Iris pigment epithelial cell (primary cell): ENCODE measurements around the gene CEACAM4.

Source experiments
- DNase-seq: peaks from one replicate; pipeline ENCODE4 v3.0.0-alpha.2; 2011; ENCODE audit warnings: low read depth

Gene CEACAM4

DNA sequence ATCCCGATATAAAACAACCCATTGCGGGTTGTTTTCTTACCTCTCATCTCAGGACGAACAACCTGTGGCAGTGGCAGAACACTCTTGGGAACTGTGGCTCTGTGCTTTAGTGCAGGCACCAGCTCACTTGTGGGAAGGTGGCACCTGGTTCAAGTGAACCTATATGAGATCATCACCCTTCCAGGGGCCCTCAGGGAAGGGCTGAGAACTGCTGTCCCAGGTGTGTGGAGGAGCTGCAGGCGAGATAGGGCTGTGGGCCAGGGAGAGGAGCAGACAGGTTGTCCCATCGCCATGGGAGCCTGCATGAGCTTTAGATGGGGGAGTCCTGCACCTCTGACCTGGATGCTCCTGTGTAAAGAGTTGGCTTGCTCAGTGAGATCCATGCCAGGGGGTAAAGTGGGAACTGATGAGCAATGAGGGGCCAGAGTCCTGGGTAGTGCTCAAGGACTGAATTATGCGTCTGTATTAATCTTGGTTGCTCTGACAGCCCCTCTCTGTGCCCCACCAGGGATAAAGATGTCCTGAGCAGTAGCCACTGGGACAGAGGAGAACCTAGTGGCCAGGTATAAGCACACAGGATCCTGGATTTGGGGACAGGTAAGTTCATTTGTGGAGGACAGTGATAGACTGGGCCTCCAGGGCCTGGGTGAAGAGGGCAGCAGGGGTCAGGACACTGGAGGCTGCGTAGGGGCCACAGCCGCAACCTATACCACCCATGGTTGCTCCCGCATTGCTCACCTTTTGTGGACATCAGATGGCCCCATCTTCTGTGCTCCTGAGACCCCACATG is 8.7 kb downstream of the CEACAM4 start:
- DNase-seq: no peak

DNA sequence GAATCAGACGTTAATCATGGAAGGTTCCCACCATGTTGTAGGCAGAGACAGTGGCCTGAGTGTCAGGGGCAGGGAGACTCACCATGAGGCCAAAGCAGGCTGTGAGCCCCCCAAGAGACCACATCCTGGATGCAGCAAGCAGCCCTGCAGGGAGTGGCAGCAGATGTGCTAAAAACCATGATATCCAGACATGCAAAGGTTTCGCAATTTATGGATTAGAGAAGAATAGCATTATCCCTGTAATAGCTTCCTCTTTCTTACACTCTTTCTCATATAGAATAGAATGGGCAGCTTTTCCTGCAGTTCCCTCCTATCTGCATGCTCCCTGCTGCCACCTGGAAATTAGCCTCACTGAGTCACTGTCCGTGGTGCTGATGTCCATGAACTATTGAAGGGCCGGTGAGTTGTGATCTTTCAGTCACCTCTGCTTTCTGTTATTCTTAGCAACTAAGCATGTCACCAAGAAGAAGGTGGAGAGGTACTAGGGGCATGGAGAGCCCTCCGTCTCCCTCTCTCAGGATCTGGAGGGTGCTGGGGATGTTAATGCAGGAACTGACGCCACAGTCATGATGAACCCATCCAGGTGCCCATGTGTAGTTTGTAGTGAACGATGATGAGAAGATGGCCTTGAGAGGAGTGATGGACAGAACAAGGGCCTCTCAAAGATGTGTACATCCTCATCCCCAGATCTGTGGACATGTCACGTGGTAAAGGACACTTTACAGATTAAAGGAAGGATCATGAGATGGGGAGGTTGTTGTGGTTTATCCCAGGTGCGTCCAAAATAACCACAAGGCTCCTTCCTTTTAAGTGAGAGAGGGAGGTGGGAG is 9.9 kb downstream of the CEACAM4 start:
- DNase-seq: peak; percentile 19

DNA sequence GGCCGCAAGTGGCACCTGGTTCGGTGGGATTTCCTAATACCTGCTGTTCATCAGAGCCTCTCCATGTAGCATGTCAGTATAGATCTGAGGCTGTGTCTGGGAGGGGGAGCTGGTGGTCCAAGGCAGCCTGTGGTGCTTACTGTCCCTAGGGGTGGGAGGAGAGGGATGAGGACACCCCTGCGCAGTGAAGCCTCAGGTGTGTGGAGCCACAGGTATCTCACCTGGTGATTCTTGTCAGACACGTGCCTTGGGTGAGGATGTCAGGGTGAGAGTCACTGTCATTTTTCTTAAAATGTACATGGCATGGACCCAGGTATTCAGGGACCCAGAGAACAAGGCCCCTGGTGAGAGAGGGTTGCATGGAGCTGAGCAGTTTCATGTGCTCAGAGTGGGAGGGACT is 11.7 kb downstream of the CEACAM4 start:
- no peak for DNase-seq

DNA sequence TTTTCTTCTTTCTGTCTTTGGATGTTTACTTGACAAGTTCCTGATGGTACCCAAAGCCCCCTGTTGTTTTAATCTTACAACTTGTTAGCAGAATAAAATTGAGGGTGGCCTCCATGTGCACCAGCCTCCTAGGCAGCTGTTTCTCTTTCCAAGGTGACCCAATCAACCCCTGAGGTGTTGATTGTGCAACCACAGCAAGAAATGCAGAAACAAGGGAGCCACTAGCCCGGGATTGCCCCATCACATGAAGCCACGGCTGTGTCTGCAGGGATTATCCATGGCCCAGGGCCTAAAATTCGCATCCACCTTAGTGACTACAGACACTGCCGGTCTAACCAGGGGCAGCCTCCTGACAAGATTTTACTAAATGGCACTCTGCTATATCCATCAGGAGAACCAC is 14.4 kb downstream of the CEACAM4 start:
- no peak for DNase-seq

DNA sequence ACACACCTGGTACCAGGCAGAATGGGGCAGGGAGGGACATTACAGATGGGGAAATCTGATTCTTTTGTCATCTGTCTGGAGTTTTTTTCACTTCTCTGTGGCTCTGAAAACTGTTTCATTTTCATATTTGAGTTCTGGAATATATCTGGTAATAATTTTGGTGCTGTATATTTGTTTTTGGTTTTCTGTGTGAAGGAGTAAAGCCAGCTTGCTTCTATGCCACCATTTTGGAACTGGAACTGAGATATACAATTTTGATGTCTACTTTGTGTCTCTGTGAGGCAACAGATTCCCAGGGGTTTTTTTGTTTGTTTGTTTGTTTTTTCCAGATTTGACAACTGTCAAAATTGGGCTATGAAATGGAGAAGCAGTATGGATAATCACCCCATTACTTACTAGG is 16.1 kb downstream of the CEACAM4 start:
- DNase-seq: no peak

DNA sequence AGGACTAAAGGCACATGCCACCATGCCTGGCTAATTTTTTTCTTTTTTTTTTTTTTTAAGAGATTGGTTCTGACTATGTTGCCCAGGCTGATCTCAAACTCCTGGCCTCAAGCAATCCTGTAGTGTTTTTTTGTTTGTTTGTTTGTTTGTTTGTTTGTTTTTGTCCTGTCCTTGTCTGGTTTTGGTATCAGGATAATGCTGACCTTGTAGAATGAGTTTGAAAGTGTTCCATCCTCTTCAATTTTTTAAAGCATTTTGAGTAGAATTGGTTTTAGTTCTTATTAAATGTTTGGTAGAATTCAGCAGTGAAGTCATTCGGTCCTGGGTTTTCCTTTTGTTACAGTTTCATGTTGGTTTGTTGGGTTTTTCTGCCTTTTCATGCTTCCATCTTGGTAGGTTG is 19.2 kb downstream of the CEACAM4 start:
- DNase-seq: no peak

DNA sequence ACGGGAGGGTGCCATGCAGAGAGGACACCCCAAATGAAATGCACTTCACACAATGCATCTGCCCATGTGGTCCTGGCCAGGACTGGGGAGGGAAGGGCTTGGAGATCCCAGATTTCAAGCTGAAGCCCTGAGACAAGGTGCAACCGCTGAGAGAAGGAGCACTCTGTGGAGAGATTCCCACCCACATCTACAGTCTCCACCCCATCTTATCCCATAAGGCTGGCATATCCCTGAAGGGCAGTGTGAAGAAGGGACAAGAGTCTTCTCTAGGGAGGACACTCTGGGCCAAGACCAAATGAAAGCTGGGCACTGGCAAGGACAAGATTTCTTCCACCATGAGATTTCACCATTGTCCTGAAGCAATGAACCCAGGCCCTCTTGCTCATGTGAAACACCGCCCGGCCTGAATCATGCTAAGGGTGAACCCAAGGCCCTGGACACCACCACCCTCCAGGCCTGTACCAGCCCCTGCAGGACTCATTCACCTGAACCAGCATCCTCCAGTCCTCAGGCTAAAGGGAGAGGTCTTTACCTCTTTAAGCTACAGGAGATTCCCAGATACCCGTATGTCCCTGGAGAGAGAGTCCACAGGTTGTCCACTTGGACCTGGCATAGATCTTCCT is 20.5 kb downstream of the CEACAM4 start:
- DNase-seq: no peak

DNA sequence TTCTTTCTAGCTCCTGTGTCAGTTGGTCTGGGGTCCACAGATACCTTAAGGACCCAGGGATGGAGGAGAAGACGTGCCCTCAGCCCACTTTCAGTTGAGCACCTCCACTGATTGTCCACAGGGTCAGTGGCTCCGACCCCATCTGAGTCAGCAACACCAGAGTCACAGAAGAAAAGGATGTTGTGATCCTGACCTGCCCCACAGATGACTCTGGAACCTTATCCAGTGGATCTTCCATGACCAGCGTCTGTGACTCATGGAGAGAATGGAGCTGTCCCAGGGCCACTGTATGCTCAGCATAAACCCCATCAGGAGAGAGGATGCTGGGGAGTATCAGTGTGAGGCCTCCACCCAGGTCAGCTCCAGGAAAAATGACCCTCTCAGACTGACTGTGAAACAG is 22.0 kb downstream of the CEACAM4 start:
- no peak for DNase-seq

DNA sequence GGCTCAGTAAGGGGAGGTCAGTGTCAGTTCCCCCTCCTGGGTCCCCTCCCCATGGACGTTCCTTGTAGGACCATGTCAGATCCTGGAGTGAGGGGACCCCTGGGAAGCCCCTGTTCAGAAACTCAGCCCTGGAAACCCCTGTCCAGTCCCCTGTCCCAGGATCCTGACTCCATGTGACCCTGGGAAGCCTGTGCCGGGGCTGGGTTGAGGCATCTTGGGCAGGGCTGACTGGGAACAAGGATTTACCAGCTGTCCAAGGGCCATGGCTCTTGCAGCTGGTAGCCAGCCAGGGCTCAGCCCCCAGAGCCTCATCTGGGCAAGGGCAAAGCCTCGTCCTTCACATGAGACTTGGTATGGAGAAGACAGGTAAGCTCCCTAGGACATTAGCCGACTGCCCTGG is 25.1 kb downstream of the CEACAM4 start:
- DNase-seq: no peak

DNA sequence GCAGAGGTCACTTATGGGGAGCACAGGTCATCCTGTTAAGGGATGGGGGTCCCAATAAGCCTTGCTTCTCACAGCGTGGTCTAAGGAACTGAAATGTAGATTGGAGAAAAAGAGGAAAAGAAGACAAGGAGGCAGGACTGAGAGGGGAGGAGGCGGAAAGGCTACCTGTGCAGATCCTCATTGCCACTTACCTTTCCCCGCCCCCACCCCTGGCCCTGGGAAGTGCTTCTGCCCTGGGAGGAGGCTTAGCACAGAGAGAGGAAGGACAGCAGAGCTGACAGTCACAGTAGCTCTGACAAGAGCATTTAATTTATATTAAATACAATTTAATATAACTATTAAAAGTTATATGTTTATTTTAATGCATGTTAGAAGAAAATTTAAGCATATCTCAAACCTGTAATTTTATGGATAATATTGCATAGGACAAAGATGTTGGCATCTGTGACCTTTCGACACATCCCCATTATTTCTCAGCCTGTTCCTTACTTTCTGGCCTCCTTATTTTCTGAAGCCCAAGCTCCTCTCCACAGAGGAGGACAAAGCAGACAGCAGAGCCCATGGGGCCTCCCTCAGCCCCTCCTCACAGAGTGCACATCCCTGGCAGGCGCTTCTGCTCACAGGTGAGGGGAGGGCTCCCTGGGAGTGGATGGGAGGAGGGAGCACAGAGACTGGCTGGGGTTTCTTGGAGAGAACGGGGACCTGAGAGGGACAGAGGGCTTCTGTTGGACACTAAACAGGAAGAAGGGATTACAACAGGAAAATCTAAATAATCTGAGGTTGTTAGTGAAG is 27.5 kb downstream of the CEACAM4 start:
- no peak for DNase-seq

DNA sequence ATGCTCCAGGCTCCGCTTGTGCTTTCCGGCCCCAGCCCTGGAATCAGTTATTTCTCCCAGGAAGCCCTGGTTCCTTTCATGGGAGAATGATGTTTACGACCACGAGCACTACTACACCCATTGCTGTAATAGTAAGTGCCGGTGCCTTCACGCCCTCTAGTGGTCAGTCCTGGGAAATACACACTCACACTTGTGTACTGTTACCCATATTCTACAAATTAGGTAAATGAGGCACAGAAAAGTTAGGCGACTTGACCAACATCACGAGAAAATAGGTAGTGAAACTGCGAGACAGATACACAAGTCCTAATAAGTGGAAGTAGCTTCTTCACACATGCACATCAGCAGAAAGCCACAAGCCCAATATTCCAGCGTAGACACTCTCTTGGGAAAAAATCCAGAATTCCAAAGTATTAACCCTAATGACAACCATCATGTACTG is 29.3 kb downstream of the CEACAM4 start:
- DNase-seq: peak; percentile 64

DNA sequence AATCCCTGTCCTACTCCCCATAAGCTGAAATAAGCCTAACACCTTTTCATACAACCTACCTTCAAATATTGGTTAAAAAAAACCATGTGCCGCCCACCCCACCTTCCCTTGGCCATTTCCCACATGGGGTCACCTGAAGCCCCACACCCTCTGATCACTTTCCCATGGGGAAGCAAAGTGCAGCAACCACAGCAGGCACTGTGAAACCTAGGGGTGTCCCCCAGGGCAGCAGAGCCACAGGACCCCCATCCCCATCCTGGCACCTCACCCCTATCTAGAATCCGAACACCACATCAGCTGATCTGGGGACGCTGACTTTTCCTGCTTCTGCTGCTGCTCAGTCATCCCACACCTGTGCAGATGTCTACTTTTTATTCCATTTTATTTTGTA is 31.0 kb downstream of the CEACAM4 start:
- no peak for DNase-seq

DNA sequence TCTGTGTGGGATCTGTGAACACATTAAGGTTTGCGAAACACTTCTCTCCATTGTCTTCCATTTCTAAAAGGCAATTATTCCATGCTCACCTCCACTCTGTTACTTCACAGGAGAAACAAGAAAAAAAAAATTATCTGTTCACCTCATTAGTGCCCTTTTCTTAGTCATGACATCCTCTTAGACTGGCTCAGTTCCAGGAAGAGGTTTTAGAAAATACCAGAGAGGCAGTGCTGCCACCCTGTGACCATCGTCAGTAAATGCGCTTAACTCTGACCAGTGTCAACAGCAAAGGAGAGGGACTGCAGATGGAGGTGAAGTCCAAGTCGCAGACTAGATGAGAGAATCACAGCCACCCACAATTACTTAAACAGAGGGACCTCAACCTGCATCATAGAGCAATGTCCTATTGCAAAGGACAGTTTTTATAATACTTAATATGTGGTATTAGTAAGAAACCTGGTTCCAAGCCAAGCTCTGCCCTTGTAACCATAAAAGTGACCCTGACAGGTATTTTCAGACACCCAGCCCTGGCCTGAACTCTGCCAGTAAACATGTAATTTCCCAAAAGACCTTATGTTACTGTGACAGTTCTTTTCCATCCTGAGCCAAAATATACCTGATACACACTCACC is 31.5 kb downstream of the CEACAM4 start:
- peak; percentile 83 for DNase-seq

DNA sequence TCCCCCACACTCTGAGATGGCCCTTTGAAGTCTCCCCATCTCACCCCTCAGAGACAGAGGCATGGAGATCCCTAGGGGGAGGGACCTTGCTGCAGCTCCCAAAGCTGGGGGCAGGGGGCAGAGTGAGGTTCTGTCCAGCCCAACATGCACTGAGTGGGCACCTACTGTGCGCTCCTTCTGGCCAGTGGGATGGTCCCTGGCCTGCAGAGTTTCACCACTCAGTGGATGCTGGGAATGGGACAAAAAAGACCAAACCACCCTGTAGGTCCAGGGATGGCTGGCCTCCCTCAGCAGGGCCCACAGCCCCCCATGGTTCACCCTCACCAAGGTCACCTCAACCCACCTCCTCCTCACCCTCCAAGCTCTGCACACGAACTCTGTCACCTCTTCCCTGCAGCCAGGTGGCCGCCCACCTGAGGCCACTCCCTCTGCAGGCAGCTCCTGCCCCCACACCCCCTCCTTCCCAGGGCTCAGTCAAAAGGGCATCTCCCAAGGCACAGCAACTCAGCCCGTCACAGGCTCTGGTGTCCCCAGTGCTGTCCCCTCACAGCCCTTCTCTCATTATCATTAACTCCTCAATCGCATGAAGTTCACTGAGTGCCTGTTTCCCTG is 34.8 kb downstream of the CEACAM4 start:
- DNase-seq: no peak

DNA sequence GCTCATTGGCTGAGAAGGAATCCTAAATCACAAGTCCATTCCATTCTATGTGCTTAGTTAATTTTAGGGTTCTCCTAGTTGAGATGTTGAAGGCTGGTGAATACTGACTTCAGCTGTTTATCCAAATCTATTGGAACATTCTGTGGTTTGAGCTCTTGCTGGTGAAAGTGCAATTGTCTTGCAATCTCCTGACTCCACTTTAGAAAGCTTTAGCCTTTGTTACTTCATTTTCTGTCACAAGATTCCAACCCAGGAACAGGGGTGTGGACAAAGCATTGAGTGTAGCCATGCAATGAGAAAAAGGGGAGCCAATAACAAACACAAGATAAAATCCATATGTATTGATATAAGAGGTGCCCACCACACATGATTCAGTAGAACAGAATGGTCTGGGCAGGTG is 35.9 kb downstream of the CEACAM4 start:
- DNase-seq: no peak

DNA sequence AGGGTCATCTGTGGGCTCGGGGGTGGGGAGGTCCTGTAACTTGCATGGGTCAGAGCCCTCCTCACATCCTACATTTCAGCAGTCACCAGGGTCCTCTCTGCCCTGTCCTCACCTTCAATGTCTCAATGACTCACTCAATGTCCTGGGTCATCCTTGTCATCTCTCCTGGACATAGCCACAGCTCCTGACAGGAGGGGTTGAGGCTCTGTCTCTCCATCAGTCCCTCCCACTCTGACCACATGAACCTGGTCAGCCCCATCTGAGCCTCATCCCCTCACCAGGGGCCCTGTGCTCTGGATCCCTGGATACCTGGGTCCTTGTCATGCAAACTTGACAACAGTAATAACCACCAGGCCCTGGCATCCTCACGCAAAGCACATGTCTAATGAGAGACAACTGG is 37.5 kb downstream of the CEACAM4 start:
- DNase-seq: no peak

DNA sequence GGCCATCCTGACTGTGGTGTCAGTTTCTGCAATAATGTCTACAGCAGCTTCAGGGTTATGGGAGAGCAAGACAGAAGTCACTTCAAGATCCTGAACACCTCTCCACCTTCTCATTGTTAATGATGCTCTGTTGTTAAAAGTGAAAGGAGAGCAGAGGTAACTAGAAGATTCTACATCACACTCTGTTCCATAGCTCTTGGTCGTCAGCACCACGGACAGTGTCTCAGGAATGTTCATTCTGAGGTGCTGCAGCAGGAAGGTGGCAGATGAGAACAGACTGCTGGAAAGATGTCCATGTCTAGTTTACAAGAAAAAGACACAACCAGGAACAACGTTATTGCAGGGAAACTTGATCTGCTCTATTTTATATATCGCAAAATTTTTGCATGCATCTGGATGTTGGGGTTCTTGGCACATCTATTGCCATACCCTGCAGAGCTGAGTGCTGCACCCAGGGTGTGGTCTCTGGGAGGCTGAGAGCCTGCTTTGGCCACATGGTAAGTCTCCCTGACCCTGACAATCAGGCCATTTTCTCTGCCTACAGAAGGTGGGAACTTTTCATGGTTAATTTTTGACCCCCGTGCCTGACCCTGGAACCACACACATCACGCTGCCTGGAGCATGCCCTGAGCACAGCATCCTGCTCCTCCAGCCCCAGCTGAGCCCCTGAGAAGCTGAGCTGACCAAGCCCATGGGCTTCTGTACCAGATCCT is 38.2 kb downstream of the CEACAM4 start:
- peak; percentile 42 for DNase-seq

DNA sequence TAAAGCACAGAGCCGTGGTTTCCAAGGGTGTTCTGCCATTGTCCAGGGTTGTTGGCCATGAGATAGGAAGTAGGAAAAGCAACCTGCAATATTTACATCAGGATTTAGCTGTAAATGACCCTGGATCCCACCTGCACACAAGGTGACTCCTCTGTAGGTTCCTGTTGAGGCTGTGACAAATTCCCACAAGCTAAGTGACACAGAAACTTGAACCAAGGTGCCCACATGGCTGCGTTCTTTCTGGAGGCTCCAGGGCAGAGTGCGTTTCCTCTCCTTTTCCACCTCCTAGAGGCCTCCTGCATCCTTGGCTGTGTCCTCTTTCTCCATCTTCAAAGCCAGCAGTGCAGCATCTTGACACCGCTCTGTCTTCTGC is 39.0 kb downstream of the CEACAM4 start:
- DNase-seq: no peak

DNA sequence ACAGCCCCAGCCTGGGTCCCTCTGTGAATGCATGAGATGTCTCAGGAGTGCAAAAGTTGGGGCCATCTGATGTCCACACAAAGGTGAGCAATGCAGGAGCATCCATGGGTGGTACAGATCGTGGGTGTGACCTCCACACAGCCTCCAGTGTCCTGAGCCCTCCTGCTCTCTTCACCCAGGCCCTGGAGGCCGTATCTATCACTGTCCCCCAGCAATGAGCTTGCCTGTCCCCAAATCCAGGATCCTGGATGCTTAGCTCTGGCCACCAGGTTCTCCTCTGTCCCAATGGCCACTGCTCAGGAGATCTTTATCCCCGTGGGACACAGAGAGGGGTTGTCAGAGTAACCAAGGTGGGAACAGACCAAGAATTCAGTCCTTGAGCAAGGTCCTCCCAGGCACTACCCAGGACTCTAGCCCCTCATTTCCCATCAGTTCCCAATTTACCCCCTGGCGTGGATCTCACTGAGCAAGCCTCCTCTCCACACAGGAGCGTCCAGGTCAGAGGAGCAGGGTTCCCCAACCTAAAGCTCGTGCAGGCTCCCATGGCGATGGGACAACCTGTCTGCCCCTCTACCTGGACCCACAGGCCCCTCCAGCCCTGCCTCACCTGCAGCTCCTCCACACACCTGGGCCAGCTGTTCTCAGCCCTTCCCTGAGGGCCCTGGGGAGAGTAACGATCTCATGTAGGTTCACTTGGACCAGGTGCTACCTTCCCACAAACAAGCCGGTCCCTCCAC is 39.6 kb downstream of the CEACAM4 start:
- no peak for DNase-seq

DNA sequence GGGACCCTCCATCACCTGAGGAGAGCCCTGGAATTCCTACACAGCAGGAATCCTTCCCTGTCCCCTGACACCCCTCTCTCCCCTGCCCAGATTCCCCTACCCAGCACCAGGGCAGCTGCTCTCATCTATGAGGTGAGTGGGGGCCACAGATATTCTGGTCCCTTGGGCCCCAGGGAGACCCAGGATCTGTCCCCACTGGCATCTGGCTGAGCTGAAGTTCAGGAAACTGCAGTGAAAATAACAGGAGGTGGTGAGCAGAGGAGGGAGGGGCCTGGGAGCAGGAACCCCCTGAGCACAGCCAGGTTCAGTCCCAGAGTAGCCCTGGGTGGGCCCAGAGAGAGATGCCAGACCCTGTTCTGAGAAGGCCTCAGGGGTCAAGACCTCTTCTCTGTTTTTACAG is 40.8 kb downstream of the CEACAM4 start:
- DNase-seq: no peak
